A673 (cell line): ENCODE data around the gene NRXN3.

Experiments
- EZH2 ChIP-seq: fragments of 200-600 bp; sonication (generic); IDR thresholded peaks from 2 replicates; pipeline ENCODE4 v1.6.1; 2017; ENCODE audit warnings: borderline replicate concordance, low read depth, mild to moderate bottlenecking, mixed read lengths, antibody characterized with exemption, low read length; ENCODE audit not compliant: poor library complexity, severe bottlenecking
- TF ChIP-seq, protein P1 (sequence below): fragments of 300-800, 200-600 bp; sonication (generic); conservative IDR thresholded peaks from 2 replicates; pipeline ENCODE4 v1.5.1; 2017; ENCODE audit warnings: low read depth, mild to moderate bottlenecking, antibody characterized with exemption, low read length, moderate library complexity, mixed read lengths

DNA sequence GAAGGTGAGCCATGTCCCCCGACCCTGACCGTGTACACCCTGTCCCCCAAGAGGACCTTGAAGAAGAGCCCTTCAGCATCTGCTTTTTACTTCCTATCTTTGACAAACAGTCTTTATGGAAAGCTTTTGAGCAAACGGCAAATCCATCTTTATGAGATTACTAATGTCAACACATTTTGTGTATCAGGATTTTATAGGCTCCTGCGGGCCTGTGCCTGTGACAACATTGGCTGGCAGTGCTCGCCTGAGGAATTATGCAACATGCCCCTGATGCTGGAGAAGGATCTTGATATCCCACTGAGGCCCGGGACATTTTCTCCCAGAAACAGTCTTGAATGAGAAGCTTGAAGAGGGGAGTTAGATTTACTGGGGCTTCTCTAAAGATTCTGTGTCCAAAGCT is 416.5 kb downstream of the NRXN3 start:
- TF ChIP-seq, protein P1, sequence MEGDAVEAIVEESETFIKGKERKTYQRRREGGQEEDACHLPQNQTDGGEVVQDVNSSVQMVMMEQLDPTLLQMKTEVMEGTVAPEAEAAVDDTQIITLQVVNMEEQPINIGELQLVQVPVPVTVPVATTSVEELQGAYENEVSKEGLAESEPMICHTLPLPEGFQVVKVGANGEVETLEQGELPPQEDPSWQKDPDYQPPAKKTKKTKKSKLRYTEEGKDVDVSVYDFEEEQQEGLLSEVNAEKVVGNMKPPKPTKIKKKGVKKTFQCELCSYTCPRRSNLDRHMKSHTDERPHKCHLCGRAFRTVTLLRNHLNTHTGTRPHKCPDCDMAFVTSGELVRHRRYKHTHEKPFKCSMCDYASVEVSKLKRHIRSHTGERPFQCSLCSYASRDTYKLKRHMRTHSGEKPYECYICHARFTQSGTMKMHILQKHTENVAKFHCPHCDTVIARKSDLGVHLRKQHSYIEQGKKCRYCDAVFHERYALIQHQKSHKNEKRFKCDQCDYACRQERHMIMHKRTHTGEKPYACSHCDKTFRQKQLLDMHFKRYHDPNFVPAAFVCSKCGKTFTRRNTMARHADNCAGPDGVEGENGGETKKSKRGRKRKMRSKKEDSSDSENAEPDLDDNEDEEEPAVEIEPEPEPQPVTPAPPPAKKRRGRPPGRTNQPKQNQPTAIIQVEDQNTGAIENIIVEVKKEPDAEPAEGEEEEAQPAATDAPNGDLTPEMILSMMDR = no peak
- no peak for TF ChIP-seq EZH2
